ENCODE results near the gene HOXA1.

Gene HOXA1

GRCh38 chr7:27094304-27095049 lies 1.3 kb downstream of the HOXA1 start:
- Histone ChIP-seq H3K4me3 (ENCODE audit: low read length in 2 of 2) (no peak overlapping the region), H3K27me3 (ENCODE audit: control insufficient read depth in 1 of 2, insufficient read depth in 2 of 2, low read length in 2 of 2) (no peaks in the 10 kb centered on the region), H3K4me1 (ENCODE audit: control insufficient read depth, insufficient read depth, low read length) (peaks cover 16% of the 10 kb centered on the region), H3K9me3 (ENCODE audit: control insufficient read depth in 2 of 2, low read length in 2 of 2) (no peaks in the 10 kb centered on the region), H3K36me3 (ENCODE audit: control insufficient read depth in 2 of 2, insufficient read depth in 2 of 2, low read length in 2 of 2) (no peaks in the 10 kb centered on the region), H3K9ac (ENCODE audit: low read length in 2 of 2) (no peak overlapping the region), H3K27ac (ENCODE audit: low read length) (peak overlapping the region; percentile 31)

- Histone ChIP-seq H3K9me3 (ENCODE audit: control insufficient read depth in 2 of 2, low read length in 2 of 2) (no peaks in the 10 kb centered on the region), H3K4me3 (ENCODE audit: low read length in 2 of 2) (no peak overlapping the region), H3K27me3 (ENCODE audit: control insufficient read depth in 1 of 2, insufficient read depth in 2 of 2, low read length in 2 of 2) (peaks cover 6 to 9% of the 10 kb centered on the region in 2 donors), H3K9ac (ENCODE audit: low read length in 2 of 2) (no peak overlapping the region), H3K27ac (ENCODE audit: low read length) (no peak overlapping the region), H3K36me3 (ENCODE audit: control insufficient read depth in 2 of 2, insufficient read depth in 2 of 2, low read length in 2 of 2) (no peaks in the 10 kb centered on the region), H3K4me1 (ENCODE audit: control insufficient read depth, insufficient read depth, low read length) (peaks cover 12% of the 10 kb centered on the region)
Measured at GRCh38 chr7:27093184-27093895, 2.5 kb downstream of the HOXA1 start.

- H3K27ac ChIP-seq (ENCODE audit: low read length) = no peak overlapping the region
- H3K4me1 ChIP-seq (ENCODE audit: control insufficient read depth, insufficient read depth, low read length) = peaks cover 6% of the 10 kb centered on the region
- peaks cover 10 to 15% of the 10 kb centered on the region in 2 donors for H3K27me3 ChIP-seq (ENCODE audit: control insufficient read depth in 1 of 2, insufficient read depth in 2 of 2, low read length in 2 of 2)
- no peak overlapping the region for H3K4me3 ChIP-seq (ENCODE audit: low read length in 2 of 2)
- H3K36me3 ChIP-seq (ENCODE audit: control insufficient read depth in 2 of 2, insufficient read depth in 2 of 2, low read length in 2 of 2) = no peaks in the 10 kb centered on the region
- no peak overlapping the region for H3K9ac ChIP-seq (ENCODE audit: low read length in 2 of 2)
- H3K9me3 ChIP-seq (ENCODE audit: control insufficient read depth in 2 of 2, low read length in 2 of 2) = no peaks in the 10 kb centered on the region
Measured at GRCh38 chr7:27092819-27093110, 3.0 kb downstream of the HOXA1 start.

DNA sequence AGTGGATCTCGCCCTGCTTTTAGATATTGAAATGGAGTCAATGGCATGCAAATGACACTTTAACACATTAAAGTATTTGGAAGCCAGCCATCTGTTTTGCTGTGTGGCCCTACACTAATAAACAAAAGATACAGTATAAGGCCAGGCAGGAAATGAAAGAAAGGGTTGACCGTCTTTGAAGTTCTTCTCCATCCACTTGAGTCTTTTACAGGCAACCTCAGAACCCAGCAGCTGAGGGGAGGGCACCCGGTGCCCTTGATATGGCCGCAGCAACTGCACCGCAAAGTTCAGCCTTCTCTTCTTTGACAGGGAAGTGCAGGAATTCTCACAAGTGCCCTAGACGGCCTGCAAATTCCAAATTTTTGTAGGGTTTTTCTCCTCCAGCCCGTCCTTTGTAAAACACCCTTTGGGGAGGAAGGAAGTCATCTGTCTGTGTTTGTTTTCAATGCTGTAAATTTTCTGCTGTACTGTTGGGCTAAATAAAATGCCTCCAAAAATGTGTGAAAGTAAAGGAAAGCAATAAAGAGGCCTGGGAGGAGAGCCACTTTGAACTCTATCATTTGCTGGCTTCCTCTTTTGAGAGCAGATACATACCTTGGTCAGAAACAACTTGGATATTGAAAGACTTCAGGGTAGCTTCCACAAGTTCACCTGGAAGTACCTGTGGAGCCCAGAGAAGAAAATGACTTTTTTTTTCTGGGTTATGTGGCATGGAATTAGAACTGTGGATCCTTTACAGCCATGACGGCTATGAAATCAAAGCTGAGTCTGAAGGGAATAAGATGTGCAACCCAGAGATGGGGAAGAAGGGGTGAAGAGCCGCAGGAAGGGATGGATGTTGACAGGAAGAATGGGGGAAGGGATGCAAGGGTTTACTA lies 3.6 kb downstream of the HOXA1 start:
- Histone ChIP-seq H3K36me3 (ENCODE audit: control insufficient read depth in 2 of 2, insufficient read depth in 2 of 2, low read length in 2 of 2) (no peaks in the 10 kb centered on the region), H3K27me3 (ENCODE audit: control insufficient read depth in 1 of 2, insufficient read depth in 2 of 2, low read length in 2 of 2) (peaks cover 15 to 21% of the 10 kb centered on the region in 2 donors), H3K4me1 (ENCODE audit: control insufficient read depth, insufficient read depth, low read length) (peaks cover 2% of the 10 kb centered on the region), H3K9ac (ENCODE audit: low read length in 2 of 2) (no peak overlapping the region), H3K27ac (ENCODE audit: low read length) (no peak overlapping the region), H3K9me3 (ENCODE audit: control insufficient read depth in 2 of 2, low read length in 2 of 2) (no peaks in the 10 kb centered on the region), H3K4me3 (ENCODE audit: low read length in 2 of 2) (no peak overlapping the region)

DNA sequence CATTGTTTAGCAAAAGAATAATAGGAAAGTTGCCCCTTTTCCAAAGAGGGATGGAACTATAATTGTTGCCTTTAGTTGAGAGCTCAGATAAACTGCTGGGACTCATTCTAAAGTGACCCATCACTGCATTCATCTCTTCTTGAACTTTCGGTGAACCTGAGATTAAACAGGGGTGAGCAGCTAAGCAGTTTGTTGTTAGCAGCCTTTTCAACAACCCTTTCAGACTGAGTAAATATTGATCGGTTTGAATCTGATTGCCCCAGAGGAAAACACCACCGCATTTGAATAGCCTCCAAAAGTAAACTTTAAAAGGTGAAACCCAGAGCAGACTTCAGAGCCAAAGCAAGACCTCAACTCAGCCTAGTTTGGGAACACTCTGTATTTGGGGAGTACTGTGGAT lies 4.7 kb downstream of the HOXA1 start:
- H3K9ac ChIP-seq (ENCODE audit: low read length in 2 of 2) = no peak overlapping the region
- no peak overlapping the region for H3K4me3 ChIP-seq (ENCODE audit: low read length in 2 of 2)
- H3K4me1 ChIP-seq (ENCODE audit: control insufficient read depth, insufficient read depth, low read length) = no peaks in the 10 kb centered on the region
- H3K27me3 ChIP-seq (ENCODE audit: control insufficient read depth in 1 of 2, insufficient read depth in 2 of 2, low read length in 2 of 2) = peaks cover 15 to 21% of the 10 kb centered on the region in 2 donors
- no peaks in the 10 kb centered on the region for H3K36me3 ChIP-seq (ENCODE audit: control insufficient read depth in 2 of 2, insufficient read depth in 2 of 2, low read length in 2 of 2)
- no peaks in the 10 kb centered on the region for H3K9me3 ChIP-seq (ENCODE audit: control insufficient read depth in 2 of 2, low read length in 2 of 2)
- no peak overlapping the region for H3K27ac ChIP-seq (ENCODE audit: low read length)

GRCh38 chr7:27088002-27088922 lies 7.5 kb downstream of the HOXA1 start:
- Histone ChIP-seq H3K27me3 (ENCODE audit: control insufficient read depth in 1 of 2, insufficient read depth in 2 of 2, low read length in 2 of 2) (peaks cover 15 to 21% of the 10 kb centered on the region in 2 donors), H3K4me1 (ENCODE audit: control insufficient read depth, insufficient read depth, low read length) (no peaks in the 10 kb centered on the region), H3K27ac (ENCODE audit: low read length) (no peak overlapping the region), H3K4me3 (ENCODE audit: low read length in 2 of 2) (no peak overlapping the region), H3K36me3 (ENCODE audit: control insufficient read depth in 2 of 2, insufficient read depth in 2 of 2, low read length in 2 of 2) (no peaks in the 10 kb centered on the region), H3K9me3 (ENCODE audit: control insufficient read depth in 2 of 2, low read length in 2 of 2) (no peaks in the 10 kb centered on the region), H3K9ac (ENCODE audit: low read length in 2 of 2) (no peak overlapping the region)

GRCh38 chr7:27083646-27084045 lies 12.2 kb downstream of the HOXA1 start:
- Histone ChIP-seq H3K9ac (ENCODE audit: low read length in 2 of 2) (no peak overlapping the region), H3K9me3 (ENCODE audit: control insufficient read depth in 2 of 2, low read length in 2 of 2) (no peaks in the 10 kb centered on the region), H3K36me3 (ENCODE audit: control insufficient read depth in 2 of 2, insufficient read depth in 2 of 2, low read length in 2 of 2) (no peaks in the 10 kb centered on the region), H3K27ac (ENCODE audit: low read length) (no peak overlapping the region), H3K4me3 (ENCODE audit: low read length in 2 of 2) (no peak overlapping the region), H3K4me1 (ENCODE audit: control insufficient read depth, insufficient read depth, low read length) (no peaks in the 10 kb centered on the region), H3K27me3 (ENCODE audit: control insufficient read depth in 1 of 2, insufficient read depth in 2 of 2, low read length in 2 of 2) (peaks cover 11 to 15% of the 10 kb centered on the region in 2 donors)

GRCh38 chr7:27082171-27082570 lies 13.6 kb downstream of the HOXA1 start:
- no peak overlapping the region for H3K9ac ChIP-seq (ENCODE audit: low read length in 2 of 2)
- no peaks in the 10 kb centered on the region for H3K36me3 ChIP-seq (ENCODE audit: control insufficient read depth in 2 of 2, insufficient read depth in 2 of 2, low read length in 2 of 2)
- H3K27me3 ChIP-seq (ENCODE audit: control insufficient read depth in 1 of 2, insufficient read depth in 2 of 2, low read length in 2 of 2) = no peaks in the 10 kb centered on the region
- no peaks in the 10 kb centered on the region for H3K9me3 ChIP-seq (ENCODE audit: control insufficient read depth in 2 of 2, low read length in 2 of 2)
- no peak overlapping the region for H3K4me3 ChIP-seq (ENCODE audit: low read length in 2 of 2)
- H3K4me1 ChIP-seq (ENCODE audit: control insufficient read depth, insufficient read depth, low read length) = no peaks in the 10 kb centered on the region
- no peak overlapping the region for H3K27ac ChIP-seq (ENCODE audit: low read length)

- no peaks in the 10 kb centered on the region for H3K36me3 ChIP-seq (ENCODE audit: control insufficient read depth in 2 of 2, insufficient read depth in 2 of 2, low read length in 2 of 2)
- no peaks in the 10 kb centered on the region for H3K9me3 ChIP-seq (ENCODE audit: control insufficient read depth in 2 of 2, low read length in 2 of 2)
- H3K27me3 ChIP-seq (ENCODE audit: control insufficient read depth in 1 of 2, insufficient read depth in 2 of 2, low read length in 2 of 2) = no peaks in the 10 kb centered on the region
- no peaks in the 10 kb centered on the region for H3K4me1 ChIP-seq (ENCODE audit: control insufficient read depth, insufficient read depth, low read length)
- no peak overlapping the region for H3K4me3 ChIP-seq (ENCODE audit: low read length in 2 of 2)
- no peak overlapping the region for H3K9ac ChIP-seq (ENCODE audit: low read length in 2 of 2)
- no peak overlapping the region for H3K27ac ChIP-seq (ENCODE audit: low read length)
Measured at GRCh38 chr7:27080844-27081436, 14.9 kb downstream of the HOXA1 start.
